Activated effector memory CD4-positive, alpha-beta T cell treated with anti-CD3 and anti-CD28 coated beads, Interleukin-2, amount 50 U/mL, for 16 hours (primary cell): ENCODE results near the gene TSHR.

ENCODE experiments used
- DNase-seq: peaks from one replicate; pipeline ENCODE4 v3.0.0-alpha.2; 2020

Gene TSHR

GRCh38 chr14:81147140-81147897 is 191.9 kb downstream of the TSHR start:
- no peak for DNase-seq

- DNase-seq = no peak
Measured at GRCh38 chr14:81148635-81149034, 193.2 kb downstream of the TSHR start.

- DNase-seq = no peak
Measured at GRCh38 chr14:81153187-81153586, 197.8 kb downstream of the TSHR start.

- DNase-seq = no peak
Measured at GRCh38 chr14:81157431-81157830, 202.0 kb downstream of the TSHR start.

- DNase-seq = no peak
Measured at GRCh38 chr14:81161088-81161487, 205.7 kb downstream of the TSHR start.

GRCh38 chr14:81161749-81162148 is 206.3 kb downstream of the TSHR start:
- no peak for DNase-seq

- no peak for DNase-seq
Measured at GRCh38 chr14:81162941-81163340, 207.5 kb downstream of the TSHR start.

GRCh38 chr14:81164167-81164774 is 208.8 kb downstream of the TSHR start:
- DNase-seq = peak; percentile 70

GRCh38 chr14:81165188-81165587 is 209.8 kb downstream of the TSHR start:
- no peak for DNase-seq

- no peak for DNase-seq
Measured at GRCh38 chr14:81166121-81166520, 210.7 kb downstream of the TSHR start.

GRCh38 chr14:81169267-81169666 is 213.8 kb downstream of the TSHR start:
- DNase-seq = no peak

GRCh38 chr14:81169711-81170103 is 214.3 kb downstream of the TSHR start:
- DNase-seq = no peak

- peak; percentile 96 for DNase-seq
Measured at GRCh38 chr14:81170104-81170828, 214.8 kb downstream of the TSHR start.

GRCh38 chr14:81170829-81171195 is 215.4 kb downstream of the TSHR start:
- DNase-seq = no peak

GRCh38 chr14:81172353-81172752 is 216.9 kb downstream of the TSHR start:
- DNase-seq = no peak

- no peak for DNase-seq
Measured at GRCh38 chr14:81172881-81173280, 217.5 kb downstream of the TSHR start.

- no peak for DNase-seq
Measured at GRCh38 chr14:81176241-81176640, 220.8 kb downstream of the TSHR start.

GRCh38 chr14:81177225-81177624 is 221.8 kb downstream of the TSHR start:
- DNase-seq = no peak

GRCh38 chr14:81178063-81178462 is 222.6 kb downstream of the TSHR start:
- no peak for DNase-seq

GRCh38 chr14:81179631-81180030 is 224.2 kb downstream of the TSHR start:
- DNase-seq = no peak

- DNase-seq = no peak
Measured at GRCh38 chr14:81187832-81188522, 232.6 kb downstream of the TSHR start.

GRCh38 chr14:81192594-81192993 is 237.2 kb downstream of the TSHR start:
- no peak for DNase-seq

- DNase-seq = peak; percentile 68
Measured at GRCh38 chr14:81193924-81194633, 238.7 kb downstream of the TSHR start.
